AG10803 (cell line): ENCODE measurements around the gene PJVK.
A peak's percentile ranks its signal among the peaks of the same experiment; 100 is the strongest.

ENCODE experiments used
- DNase-seq: peaks from one replicate; pipeline ENCODE4 v3.0.0; 2010; ENCODE audit warnings: low read depth
- H3K4me3 ChIP-seq: 2 replicates; pipeline ENCODE4 v1.5.1; 2011; ENCODE audit warnings: mild to moderate bottlenecking, low read length, control low read depth
- CTCF ChIP-seq: conservative IDR thresholded peaks from 2 replicates; pipeline ENCODE4 v1.5.1; 2011; ENCODE audit warnings: mild to moderate bottlenecking, low read length, control low read depth, inconsistent platforms

The PJVK gene

GRCh38 chr2:178480227-178481181, 29.3 kb downstream of the PJVK start, which contains the start of gene PLEKHA3:
PLEKHA3 (plus strand) TSS chr2:178480457; CDS start chr2:178480870, 413 bp downstream.
- no peak for TF ChIP-seq CTCF
- peak within 1 kb of the TSS; percentile 92 for H3K4me3 ChIP-seq
- peak; percentile 95 for DNase-seq

GRCh38 chr2:178482437-178482836, 31.3 kb downstream of the PJVK start:
- peak overlapping the region; percentile 18 for H3K4me3 ChIP-seq
- no peak for DNase-seq
- no peak for TF ChIP-seq CTCF

- DNase-seq, result no peak
- no peak for TF ChIP-seq CTCF
- no peak overlapping the region for H3K4me3 ChIP-seq
Observed at GRCh38 chr2:178484245-178485041, 33.3 kb downstream of the PJVK start.

GRCh38 chr2:178485356-178485755, 34.2 kb downstream of the PJVK start:
- H3K4me3 ChIP-seq, result no peak overlapping the region
- peak; percentile 77 for DNase-seq
- no peak for TF ChIP-seq CTCF

- no peak for TF ChIP-seq CTCF
- DNase-seq, result no peak
- no peak overlapping the region for H3K4me3 ChIP-seq
Observed at GRCh38 chr2:178491612-178492011, 40.4 kb downstream of the PJVK start.

- TF ChIP-seq CTCF, result no peak
- DNase-seq, result no peak
- H3K4me3 ChIP-seq, result no peak overlapping the region
Observed at GRCh38 chr2:178496049-178496448, 44.9 kb downstream of the PJVK start.
